Bronchial epithelial cell (primary cell): ENCODE measurements around the gene NMU. TPM values are rescaled to one million over a fixed set of nuclear protein-coding genes. Genes with fewer than 3 reads are reported as not detected.

Experiments
- DNase-seq: peaks from one replicate; pipeline ENCODE4 v3.0.0-alpha.2; 2010; ENCODE audit warnings: low read depth
- FAIRE-seq: peaks from 2 replicates; lab custom pipeline; 2011; peaks lifted over from hg19 to GRCh38; lab: Jason Lieb, UNC
- H3K27me3 ChIP-seq: 2 replicates; pipeline ENCODE4 v1.5.1; 2011; ENCODE audit warnings: low read length; ENCODE audit not compliant: control insufficient read depth, insufficient read depth
- H3K36me3 ChIP-seq: 2 replicates; pipeline ENCODE4 v1.5.1; 2011; ENCODE audit warnings: low read length; ENCODE audit not compliant: control insufficient read depth, insufficient read depth
- H3K4me3 ChIP-seq: 2 replicates; pipeline ENCODE4 v1.5.1; 2011; ENCODE audit warnings: mild to moderate bottlenecking, low read depth, low read length, control low read depth
- total RNA-seq: library from RNA; depleted of rRNA; stranded (reverse); fragments of >200 nt; gene quantifications from 2 replicates; pipeline ENCODE4 v1.2.1, GENCODE V29; 2014
- TF ChIP-seq, protein P1 (sequence below): IDR thresholded peaks from 2 replicates; pipeline ENCODE4 v1.5.1; 2011; ENCODE audit warnings: mild to moderate bottlenecking, moderate library complexity, low read length, control low read depth, inconsistent platforms; ENCODE audit not compliant: insufficient read depth, severe bottlenecking

Gene NMU
- total RNA-seq, 1 donor from 2014 or later: 4.2 TPM

DNA sequence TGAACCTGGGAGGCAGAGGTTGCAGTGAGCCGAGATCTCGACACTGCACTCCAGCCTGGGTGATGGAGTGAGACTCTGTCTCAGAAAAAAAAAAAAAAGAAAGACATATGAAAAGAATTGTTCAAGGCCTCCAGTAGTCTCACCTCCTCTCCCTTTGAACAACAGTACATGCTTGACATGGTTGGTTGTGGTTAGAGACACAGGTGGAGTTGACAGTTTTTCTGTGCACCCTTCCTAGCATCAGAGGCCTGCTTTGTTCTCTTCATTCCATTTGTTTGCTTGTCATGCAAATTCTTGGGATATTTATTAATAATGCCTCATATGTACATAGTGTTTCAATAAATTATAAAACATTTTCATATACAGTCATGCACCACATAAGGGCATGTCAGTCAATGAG, 25.7 kb downstream of the NMU start:
- no peak for FAIRE-seq
- no peak overlapping the region for H3K4me3 ChIP-seq
- no peaks in the 10 kb centered on the region for H3K36me3 ChIP-seq
- DNase-seq: no peak
- no peaks in the 10 kb centered on the region for H3K27me3 ChIP-seq
- TF ChIP-seq, protein P1, sequence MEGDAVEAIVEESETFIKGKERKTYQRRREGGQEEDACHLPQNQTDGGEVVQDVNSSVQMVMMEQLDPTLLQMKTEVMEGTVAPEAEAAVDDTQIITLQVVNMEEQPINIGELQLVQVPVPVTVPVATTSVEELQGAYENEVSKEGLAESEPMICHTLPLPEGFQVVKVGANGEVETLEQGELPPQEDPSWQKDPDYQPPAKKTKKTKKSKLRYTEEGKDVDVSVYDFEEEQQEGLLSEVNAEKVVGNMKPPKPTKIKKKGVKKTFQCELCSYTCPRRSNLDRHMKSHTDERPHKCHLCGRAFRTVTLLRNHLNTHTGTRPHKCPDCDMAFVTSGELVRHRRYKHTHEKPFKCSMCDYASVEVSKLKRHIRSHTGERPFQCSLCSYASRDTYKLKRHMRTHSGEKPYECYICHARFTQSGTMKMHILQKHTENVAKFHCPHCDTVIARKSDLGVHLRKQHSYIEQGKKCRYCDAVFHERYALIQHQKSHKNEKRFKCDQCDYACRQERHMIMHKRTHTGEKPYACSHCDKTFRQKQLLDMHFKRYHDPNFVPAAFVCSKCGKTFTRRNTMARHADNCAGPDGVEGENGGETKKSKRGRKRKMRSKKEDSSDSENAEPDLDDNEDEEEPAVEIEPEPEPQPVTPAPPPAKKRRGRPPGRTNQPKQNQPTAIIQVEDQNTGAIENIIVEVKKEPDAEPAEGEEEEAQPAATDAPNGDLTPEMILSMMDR: no peak

DNA sequence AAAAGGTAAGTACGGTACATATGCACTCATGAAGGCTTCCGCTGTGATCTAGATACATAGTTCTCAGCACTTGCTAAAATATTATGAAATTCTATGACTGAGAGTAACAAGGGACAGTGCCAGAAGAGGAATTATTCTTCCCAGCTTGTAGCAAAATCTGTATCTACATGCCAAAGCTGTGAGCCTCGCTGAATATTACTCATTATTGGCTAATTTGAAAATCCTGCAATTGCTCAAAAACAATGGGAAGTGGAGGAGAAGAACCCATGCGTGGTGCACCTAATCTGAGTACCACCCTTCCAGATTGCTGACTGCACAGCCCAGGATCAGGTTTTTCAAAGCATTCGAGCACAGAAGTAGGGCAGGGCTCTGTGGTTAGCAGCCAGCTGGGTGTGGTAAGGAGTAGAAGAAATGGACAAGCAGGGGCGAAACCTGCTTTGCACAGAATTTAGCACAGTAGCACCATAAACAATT, 26.7 kb downstream of the NMU start:
- TF ChIP-seq, protein P1: no peak
- peak; percentile 94 for FAIRE-seq
- H3K4me3 ChIP-seq: no peak overlapping the region

DNA sequence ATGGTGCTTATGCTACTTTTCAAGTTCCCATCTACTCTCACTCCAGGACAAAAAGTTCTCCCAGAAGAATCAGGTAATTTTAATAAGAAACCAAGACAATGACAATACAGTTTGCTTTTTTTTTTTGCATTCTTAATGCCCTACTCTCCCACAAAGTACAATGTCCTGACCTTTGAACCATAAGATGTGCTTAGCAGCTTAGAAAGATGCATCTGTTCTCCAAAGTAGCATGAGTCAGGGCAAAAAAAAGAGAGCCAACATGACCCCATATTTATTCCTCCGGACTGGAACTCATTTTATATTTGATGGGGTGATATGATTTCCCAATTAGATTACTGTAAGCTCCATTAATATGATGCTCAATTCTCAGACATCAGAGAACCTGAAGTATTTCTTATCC, 27.5 kb downstream of the NMU start:
- Histone ChIP-seq H3K4me3 (no peak overlapping the region), H3K27me3 (no peaks in the 10 kb centered on the region), H3K36me3 (no peaks in the 10 kb centered on the region)
- peak; percentile 12 for DNase-seq
- TF ChIP-seq, protein P1: no peak
- no peak for FAIRE-seq

More for the DNA sequence above, 26.7 kb downstream of the NMU start:
- peak; percentile 98 for DNase-seq
- H3K27me3 ChIP-seq: no peaks in the 10 kb centered on the region
- H3K36me3 ChIP-seq: no peaks in the 10 kb centered on the region

DNA sequence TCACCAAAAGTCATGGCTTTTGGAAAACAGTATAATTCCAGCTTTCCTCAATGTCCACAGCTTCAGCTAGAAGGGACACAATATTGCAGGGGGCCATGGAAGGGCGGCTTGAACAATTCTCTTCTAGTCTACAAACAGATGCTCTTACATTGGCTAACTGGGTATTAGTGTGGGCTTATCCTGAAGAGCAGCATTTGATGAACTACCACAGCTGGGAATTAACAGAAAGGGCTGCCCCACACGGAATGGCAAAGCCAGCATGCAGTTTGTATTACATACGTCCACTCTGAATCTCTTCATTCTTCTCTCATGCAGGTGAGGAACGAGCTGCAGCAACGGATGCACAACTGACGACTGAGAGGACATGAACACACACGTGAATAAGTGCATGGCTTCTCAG, 31.1 kb downstream of the NMU start:
- TF ChIP-seq, protein P1: no peak
- no peak for FAIRE-seq
- DNase-seq: no peak

DNA sequence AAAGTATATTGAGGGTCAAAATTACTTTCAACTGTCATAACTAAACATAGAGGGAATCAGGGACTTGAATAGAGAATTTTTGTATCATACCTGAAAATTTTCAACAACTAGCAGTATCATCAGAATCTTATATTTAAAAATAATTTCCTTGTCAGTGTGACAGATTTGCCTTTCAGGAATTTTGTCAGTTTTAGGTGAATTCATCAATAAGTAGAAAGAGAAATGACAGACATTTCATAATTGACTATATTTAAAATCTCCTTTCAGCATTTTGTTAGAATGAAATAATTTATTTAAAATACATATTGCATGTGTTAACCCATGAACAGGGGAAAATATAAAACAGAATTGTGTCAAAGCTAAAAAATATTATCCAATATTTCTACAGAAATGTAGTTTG, 35.5 kb downstream of the NMU start:
- H3K27me3 ChIP-seq: no peaks in the 10 kb centered on the region
- TF ChIP-seq, protein P1: no peak
- DNase-seq (no peak), FAIRE-seq (no peak)
- H3K36me3 ChIP-seq: no peaks in the 10 kb centered on the region
- H3K4me3 ChIP-seq: no peak overlapping the region

More for the DNA sequence above, 31.1 kb downstream of the NMU start:
- no peaks in the 10 kb centered on the region for H3K36me3 ChIP-seq
- no peak overlapping the region for H3K4me3 ChIP-seq
- H3K27me3 ChIP-seq: no peaks in the 10 kb centered on the region

DNA sequence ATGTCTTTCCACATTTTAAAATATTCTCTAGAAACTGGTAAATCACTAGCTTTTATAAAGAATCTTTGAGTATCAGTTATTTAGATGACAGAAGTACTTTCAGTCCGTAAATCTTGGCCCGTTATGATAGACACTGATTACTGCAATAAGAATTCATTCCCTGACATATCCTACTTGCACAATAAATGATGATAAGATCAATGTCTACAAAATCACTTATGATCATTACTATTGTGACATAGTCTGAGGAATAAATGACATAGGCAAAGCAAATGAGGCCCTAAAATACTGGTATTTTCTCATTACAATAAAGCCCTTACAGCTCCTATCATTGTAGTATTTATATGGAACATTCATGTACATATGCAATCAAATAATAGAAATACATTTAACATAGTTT, 37.5 kb downstream of the NMU start:
- FAIRE-seq (no peak), DNase-seq (no peak)
- Histone ChIP-seq H3K36me3 (no peaks in the 10 kb centered on the region), H3K4me3 (no peak overlapping the region), H3K27me3 (no peaks in the 10 kb centered on the region)
- TF ChIP-seq, protein P1: no peak
